ENCODE measurements around the gene CHD6. TPM values are rescaled to one million over a fixed set of nuclear protein-coding genes. Genes with fewer than 3 reads are reported as not detected.

The CHD6 gene
- total RNA-seq, 1 experiment from 2014 or later = 51.1 TPM

DNA sequence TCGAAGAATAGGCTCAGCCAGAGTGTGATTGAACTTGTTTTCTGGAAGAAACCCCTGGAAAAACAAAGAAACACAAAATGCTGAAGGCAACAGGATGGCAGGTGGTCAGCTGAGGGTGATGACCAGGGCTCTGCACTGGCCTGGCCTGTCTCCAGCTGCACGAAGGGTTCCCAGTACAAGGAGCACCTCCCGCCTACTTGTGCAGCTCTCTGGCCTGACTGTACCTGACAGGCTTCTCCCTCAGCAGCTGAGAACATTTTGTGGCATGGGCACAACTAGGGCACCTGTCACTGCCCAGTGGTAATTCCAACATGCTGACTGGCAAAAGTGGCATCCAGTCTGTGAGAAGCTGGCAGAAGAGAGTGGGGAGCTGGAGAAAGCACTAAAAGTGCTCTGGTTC is 212.7 kb downstream of the CHD6 start:
- Histone ChIP-seq H3K36me3 (ENCODE audit: low read depth) (peaks cover 18% of the 10 kb centered on the region), H2AFZ (no peak overlapping the region), H3K9me2 (ENCODE audit: insufficient read depth) (no peaks in the 10 kb centered on the region), H4K20me1 (ENCODE audit: insufficient read depth) (no peaks in the 10 kb centered on the region), H3K4me3 (no peak overlapping the region), H3F3A (ENCODE audit: insufficient read depth, low read depth) (no peaks in the 10 kb centered on the region), H3K4me1 (replicated peaks; ENCODE audit: insufficient read depth) (no peaks in the 10 kb centered on the region), H3K27me3 (ENCODE audit: insufficient read depth, low read depth) (no peaks in the 10 kb centered on the region), H3K79me2 (ENCODE audit: low read depth) (no peaks in the 10 kb centered on the region), H3K4me2 (no peak overlapping the region), H3K27ac (no peak overlapping the region), H3K9me3 (ENCODE audit: insufficient read depth, low read depth) (0 out of 2 replicates have a peak, but pooled peaks cover 4% of the 10 kb centered on the region)
- no peak for TF ChIP-seq EZH2 (IDR thresholded peaks at IDR 0.05; ENCODE audit: low read depth)
- TF ChIP-seq, protein P1, sequence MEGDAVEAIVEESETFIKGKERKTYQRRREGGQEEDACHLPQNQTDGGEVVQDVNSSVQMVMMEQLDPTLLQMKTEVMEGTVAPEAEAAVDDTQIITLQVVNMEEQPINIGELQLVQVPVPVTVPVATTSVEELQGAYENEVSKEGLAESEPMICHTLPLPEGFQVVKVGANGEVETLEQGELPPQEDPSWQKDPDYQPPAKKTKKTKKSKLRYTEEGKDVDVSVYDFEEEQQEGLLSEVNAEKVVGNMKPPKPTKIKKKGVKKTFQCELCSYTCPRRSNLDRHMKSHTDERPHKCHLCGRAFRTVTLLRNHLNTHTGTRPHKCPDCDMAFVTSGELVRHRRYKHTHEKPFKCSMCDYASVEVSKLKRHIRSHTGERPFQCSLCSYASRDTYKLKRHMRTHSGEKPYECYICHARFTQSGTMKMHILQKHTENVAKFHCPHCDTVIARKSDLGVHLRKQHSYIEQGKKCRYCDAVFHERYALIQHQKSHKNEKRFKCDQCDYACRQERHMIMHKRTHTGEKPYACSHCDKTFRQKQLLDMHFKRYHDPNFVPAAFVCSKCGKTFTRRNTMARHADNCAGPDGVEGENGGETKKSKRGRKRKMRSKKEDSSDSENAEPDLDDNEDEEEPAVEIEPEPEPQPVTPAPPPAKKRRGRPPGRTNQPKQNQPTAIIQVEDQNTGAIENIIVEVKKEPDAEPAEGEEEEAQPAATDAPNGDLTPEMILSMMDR (conservative IDR thresholded peaks at IDR 0.05) = no peak
- POLR2A ChIA-PET (ENCODE audit: unreplicated experiment) = no interaction called here
- intact Hi-C loops (cut with micrococcal nuclease; ENCODE audit: unreplicated experiment) = loop anchor here (10.0 kb wide), 1 partner anchor 231 kb away; no protein-coding TSS in a partner anchor
- CTCF ChIA-PET = no interaction called here
- no peak for DNase-seq
- no TSS peak for BruUV-seq (replicated peaks)

DNA sequence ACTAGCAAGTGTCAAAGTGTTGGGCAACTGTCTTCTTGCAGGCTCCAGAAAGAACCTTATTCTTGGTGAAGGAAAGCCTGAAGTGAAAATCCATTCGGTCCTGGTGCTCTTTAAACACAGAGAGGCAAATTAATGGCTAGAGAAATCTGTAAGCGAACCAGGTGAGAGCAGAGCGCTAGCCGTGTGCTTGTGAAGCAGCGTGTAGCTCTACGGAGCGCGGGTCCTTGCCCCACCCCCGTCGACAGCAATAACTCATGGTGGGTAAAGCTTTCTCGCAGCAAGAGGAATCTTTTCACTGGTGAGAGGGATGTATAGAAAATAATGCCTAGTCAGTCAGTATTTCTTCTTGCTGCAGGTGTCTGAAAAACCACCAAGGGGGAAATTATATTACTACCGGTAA is 214.6 kb downstream of the CHD6 start:
- TF ChIP-seq EZH2 (IDR thresholded peaks at IDR 0.05; ENCODE audit: low read depth) = no peak
- TF ChIP-seq, protein P1 (conservative IDR thresholded peaks at IDR 0.05) = no peak
- no peak overlapping the region for H2AFZ ChIP-seq
- H3K79me2 ChIP-seq (ENCODE audit: low read depth) = no peaks in the 10 kb centered on the region
- H3F3A ChIP-seq (ENCODE audit: insufficient read depth, low read depth) = no peaks in the 10 kb centered on the region
- no peak overlapping the region for H3K27ac ChIP-seq
- POLR2A ChIA-PET (ENCODE audit: unreplicated experiment) = no interaction called here
- CTCF ChIA-PET = no interaction called here
- no peaks in the 10 kb centered on the region for H3K9me2 ChIP-seq (ENCODE audit: insufficient read depth)
- no peaks in the 10 kb centered on the region for H3K27me3 ChIP-seq (ENCODE audit: insufficient read depth, low read depth)
- H4K20me1 ChIP-seq (ENCODE audit: insufficient read depth) = no peaks in the 10 kb centered on the region
- no peak overlapping the region for H3K4me2 ChIP-seq
- BruUV-seq (replicated peaks) = no TSS peak
- no peak for DNase-seq
- intact Hi-C loops (cut with micrococcal nuclease; ENCODE audit: unreplicated experiment) = loop anchor here (10.0 kb wide), 1 partner anchor 229 kb away; no protein-coding TSS in a partner anchor
- no peak overlapping the region for H3K4me3 ChIP-seq
- peaks cover 3% of the 10 kb centered on the region for H3K4me1 ChIP-seq (replicated peaks; ENCODE audit: insufficient read depth)
- H3K36me3 ChIP-seq (ENCODE audit: low read depth) = peaks cover 13% of the 10 kb centered on the region
- H3K9me3 ChIP-seq (ENCODE audit: insufficient read depth, low read depth) = 0 out of 2 replicates have a peak, but pooled peaks cover 4% of the 10 kb centered on the region

DNA sequence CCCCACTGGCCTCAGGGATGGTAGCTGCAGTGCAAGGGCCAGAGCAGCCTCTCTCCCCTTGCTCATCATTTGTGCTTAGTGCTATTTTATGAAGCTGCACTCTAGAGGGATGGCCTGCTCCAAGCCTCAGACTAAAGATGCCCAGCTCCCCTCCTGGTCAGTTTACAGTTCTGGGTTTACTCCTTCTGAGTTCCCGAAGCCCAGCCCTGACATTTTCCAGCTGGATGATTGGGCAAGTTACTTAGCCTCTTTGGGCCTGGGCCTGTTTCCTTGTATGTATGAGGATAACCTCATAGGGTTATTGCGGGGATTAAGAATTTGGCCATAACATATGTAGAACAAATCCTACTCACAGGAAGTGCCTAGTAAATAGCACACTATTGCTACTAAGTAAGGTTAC is 219.8 kb downstream of the CHD6 start:
- H3K4me1 ChIP-seq (replicated peaks; ENCODE audit: insufficient read depth) = peaks cover 3% of the 10 kb centered on the region
- no peaks in the 10 kb centered on the region for H4K20me1 ChIP-seq (ENCODE audit: insufficient read depth)
- H3K4me2 ChIP-seq = no peak overlapping the region
- no peak for DNase-seq
- intact Hi-C loops (cut with micrococcal nuclease; ENCODE audit: unreplicated experiment) = no loop called here
- H3K9me2 ChIP-seq (ENCODE audit: insufficient read depth) = no peaks in the 10 kb centered on the region
- H3K4me3 ChIP-seq = no peak overlapping the region
- no peak overlapping the region for H3K27ac ChIP-seq
- TF ChIP-seq, protein P1 (conservative IDR thresholded peaks at IDR 0.05) = no peak
- no peak for TF ChIP-seq EZH2 (IDR thresholded peaks at IDR 0.05; ENCODE audit: low read depth)
- CTCF ChIA-PET = interaction anchor here (0.5 to 0.6 kb wide), 2 partner anchors 48 to 262 kb away, joined by 3 read pairs; no protein-coding TSS in a partner anchor
- no peaks in the 10 kb centered on the region for H3F3A ChIP-seq (ENCODE audit: insufficient read depth, low read depth)
- H3K36me3 ChIP-seq (ENCODE audit: low read depth) = peaks cover 1% of the 10 kb centered on the region
- H3K9me3 ChIP-seq (ENCODE audit: insufficient read depth, low read depth) = 0 out of 2 replicates have a peak, but pooled peaks cover 4% of the 10 kb centered on the region
- no peak overlapping the region for H2AFZ ChIP-seq
- H3K79me2 ChIP-seq (ENCODE audit: low read depth) = no peaks in the 10 kb centered on the region
- POLR2A ChIA-PET (ENCODE audit: unreplicated experiment) = no interaction called here
- BruUV-seq (replicated peaks) = no TSS peak
- H3K27me3 ChIP-seq (ENCODE audit: insufficient read depth, low read depth) = no peaks in the 10 kb centered on the region

Measured in PC-9 (cell line).